GM18508 (cell line): ENCODE data around the gene SLC7A14.

Source experiments
- ATAC-seq: cut with Tn5 transposase; IDR thresholded peaks from one replicate; pipeline ENCODE4 v1.9.1; 2021; ENCODE audit warnings: moderate number of reproducible peaks; ENCODE audit not compliant: insufficient read depth, unreplicated experiment

Gene SLC7A14

GRCh38 chr3:170500995-170501394 lies 84.9 kb downstream of the SLC7A14 start:
- ATAC-seq: no peak

GRCh38 chr3:170500462-170500861 lies 85.4 kb downstream of the SLC7A14 start:
- no peak for ATAC-seq

GRCh38 chr3:170499562-170500156 lies 86.2 kb downstream of the SLC7A14 start:
- ATAC-seq: no peak

- no peak for ATAC-seq
Measured at GRCh38 chr3:170497207-170498095, 88.4 kb downstream of the SLC7A14 start.

- ATAC-seq: no peak
Measured at GRCh38 chr3:170496868-170497140, 89.1 kb downstream of the SLC7A14 start.

- no peak for ATAC-seq
Measured at GRCh38 chr3:170496026-170496867, 89.6 kb downstream of the SLC7A14 start.

GRCh38 chr3:170494766-170495165 lies 91.1 kb downstream of the SLC7A14 start:
- ATAC-seq: no peak

GRCh38 chr3:170493712-170494182 lies 92.1 kb downstream of the SLC7A14 start:
- ATAC-seq: no peak

GRCh38 chr3:170491901-170492300 lies 94.0 kb downstream of the SLC7A14 start:
- ATAC-seq: no peak

- ATAC-seq: peak; percentile 61
Measured at GRCh38 chr3:170490828-170491560, 94.9 kb downstream of the SLC7A14 start.

GRCh38 chr3:170488802-170489201 lies 97.1 kb downstream of the SLC7A14 start:
- no peak for ATAC-seq

GRCh38 chr3:170487031-170487430 lies 98.8 kb downstream of the SLC7A14 start:
- no peak for ATAC-seq

- no peak for ATAC-seq
Measured at GRCh38 chr3:170486398-170486797, 99.5 kb downstream of the SLC7A14 start.

- ATAC-seq: no peak
Measured at GRCh38 chr3:170485696-170486095, 100.2 kb downstream of the SLC7A14 start.

GRCh38 chr3:170485294-170485693 lies 100.6 kb downstream of the SLC7A14 start:
- ATAC-seq: no peak

- ATAC-seq: no peak
Measured at GRCh38 chr3:170484869-170485268, 101.0 kb downstream of the SLC7A14 start.

- ATAC-seq: no peak
Measured at GRCh38 chr3:170483485-170484262, 102.2 kb downstream of the SLC7A14 start.

- no peak for ATAC-seq
Measured at GRCh38 chr3:170482199-170482598, 103.7 kb downstream of the SLC7A14 start.

GRCh38 chr3:170480111-170480510 lies 105.8 kb downstream of the SLC7A14 start:
- ATAC-seq: no peak

GRCh38 chr3:170477395-170477794 lies 108.5 kb downstream of the SLC7A14 start:
- ATAC-seq: no peak
